K562 (cell line): ENCODE data around the gene S100P. TPM values are rescaled to one million over a fixed set of nuclear protein-coding genes. Genes with fewer than 3 reads are reported as not detected.

ENCODE experiments used
- ATAC-seq: fragments of 200-7000 bp; cut with Tn5 transposase; 3 replicates; pipeline ENCODE4 v1.9.1; 2020; ENCODE audit warnings: moderate library complexity
- BruUV-seq: library from RNA; stranded (reverse); fragments of 400-500 nt; replicated peaks from 2 replicates; lab custom pipeline; 2021; lab: Mats Ljungman, UMichigan
- CTCF ChIA-PET: fragments of 300-600 bp; formaldehyde crosslinking; extraction: SDS; loops from one replicate; lab custom pipeline; 2021; ENCODE audit warnings: low intra/inter-chr PET ratio; lab: Yijun Ruan, JAX
- POLR2A ChIA-PET: fragments of 300-600, 350-650 bp; sonication (Branson Sonifier 250); formaldehyde crosslinking; extraction: SDS; loops from one replicate; lab custom pipeline; 2021; ENCODE audit warnings: antibody characterized with exemption, inconsistent platforms; lab: Yijun Ruan, JAX
- DNase-seq, 4 experiments: peaks; one replicate each; pipeline versions ENCODE4 v3.0.0 to v3.0.0-alpha.2; 2011 to 2018; ENCODE audit warnings: low spot score in 3 of 4, mixed read lengths in 3 of 4; ENCODE audit errors: extremely low read depth in 1 of 4
- FAIRE-seq: peaks from 2 replicates; lab custom pipeline; 2011; peaks lifted over from hg19 to GRCh38; lab: Jason Lieb, UNC
- H2AFZ ChIP-seq: 2 replicates; pipeline ENCODE4 v1.6.0; 2011; ENCODE audit warnings: low read depth, low read length, control low read depth, inconsistent platforms
- H3K27ac ChIP-seq: fragments of 200-600 bp; 3 replicates; pipeline ENCODE4 v1.8.0; 2011; ENCODE audit warnings: low read depth, mild to moderate bottlenecking, control low read depth, inconsistent platforms, low read length, moderate library complexity, mixed read lengths; ENCODE audit errors: extremely low read depth
- H3K27me3 ChIP-seq, 2 experiments: fragments of 300-600 bp in 1 of 2; 2 replicates in 1 of 2; 3 replicates in 1 of 2; pipeline versions ENCODE4 v1.6.0 to v1.8.0; 2011; ENCODE audit warnings: inconsistent platforms in 2 of 2, low read length in 2 of 2, mild to moderate bottlenecking in 1 of 2, mixed read lengths in 1 of 2, moderate library complexity in 1 of 2; ENCODE audit not compliant: control insufficient read depth in 2 of 2, insufficient read depth in 2 of 2
- H3K36me3 ChIP-seq: fragments of 300-600 bp; 3 replicates; pipeline ENCODE4 v1.8.0; 2011; ENCODE audit warnings: mild to moderate bottlenecking, low read length, inconsistent platforms; ENCODE audit not compliant: control insufficient read depth, insufficient read depth
- H3K4me1 ChIP-seq, 2 experiments: fragments of 200-600 bp in 1 of 2; replicated peaks in 1 of 2; 2 replicates in 1 of 2; 3 replicates in 1 of 2; pipeline versions ENCODE4 v1.5.1 to v1.8.0; 2011; ENCODE audit warnings: inconsistent platforms in 2 of 2, low read length in 2 of 2, mild to moderate bottlenecking in 1 of 2, mixed read lengths in 1 of 2, moderate library complexity in 1 of 2; ENCODE audit not compliant: control insufficient read depth in 2 of 2, insufficient read depth in 2 of 2
- H3K4me2 ChIP-seq: 2 replicates; pipeline ENCODE4 v1.6.1; 2011; ENCODE audit warnings: low read length, control low read depth, inconsistent platforms, mixed read lengths; ENCODE audit not compliant: insufficient read depth
- H3K4me3 ChIP-seq: fragments of 200-600 bp; sonication (generic), shearing (Covaris generic); 2 replicates; pipeline ENCODE4 v1.5.1; 2016; ENCODE audit warnings: control low read depth, inconsistent platforms
- H3K79me2 ChIP-seq: fragments of 200-600 bp; 3 replicates; pipeline ENCODE4 v1.8.0; 2011; ENCODE audit warnings: low read length, inconsistent platforms; ENCODE audit not compliant: control insufficient read depth, insufficient read depth
- H3K9ac ChIP-seq, 2 experiments: 2 replicates each; pipeline versions ENCODE4 v1.6.0 to v1.6.1; 2011; ENCODE audit warnings: low read depth in 2 of 2, low read length in 2 of 2, control low read depth in 1 of 2, inconsistent platforms in 1 of 2, mild to moderate bottlenecking in 1 of 2, mixed read lengths in 1 of 2; ENCODE audit not compliant: insufficient read depth in 1 of 2
- H3K9me1 ChIP-seq: one replicate; pipeline ENCODE4 v1.6.0; 2011; ENCODE audit warnings: inconsistent platforms, mild to moderate bottlenecking, low read length, moderate library complexity; ENCODE audit not compliant: control insufficient read depth, insufficient read depth
- H3K9me3 ChIP-seq: replicated peaks from 2 replicates; pipeline ENCODE4 v1.5.1; 2011; ENCODE audit warnings: low read depth, low read length, inconsistent platforms; ENCODE audit not compliant: control insufficient read depth, insufficient read depth
- H4K20me1 ChIP-seq: replicated peaks from 2 replicates; pipeline ENCODE4 v1.6.1; 2011; ENCODE audit warnings: low read length, inconsistent platforms, mixed read lengths; ENCODE audit not compliant: control insufficient read depth, insufficient read depth
- ESRRA ChIP-seq: fragments of 450-650 bp; IDR thresholded peaks from 2 replicates; pipeline ENCODE4 v1.6.1; 2014; ENCODE audit warnings: low read depth, mild to moderate bottlenecking, moderate library complexity, borderline replicate concordance
- MTA3 ChIP-seq: fragments of 450-650 bp; formaldehyde crosslinking; IDR thresholded peaks from 2 replicates; pipeline ENCODE4 v1.6.1; 2017; ENCODE audit warnings: mild to moderate bottlenecking, borderline replicate concordance
- PKNOX1 ChIP-seq: fragments of 450-650 bp; IDR thresholded peaks from 2 replicates; pipeline ENCODE4 v1.6.1; 2016
- USF1 ChIP-seq: sonication (generic); formaldehyde crosslinking; IDR thresholded peaks from 2 replicates; pipeline ENCODE4 v1.9.0; 2022; ENCODE audit warnings: mild to moderate bottlenecking, missing genetic modification reagents
- WGBS: fragments of 100-300 bp; shearing (Covaris generic); methylation state at CpG from one replicate; pipeline ENCODE4 v1.1.6; 2016; ENCODE audit warnings: low coverage, mixed read lengths; ENCODE audit not compliant: insufficient coverage; ENCODE audit errors: missing lambda C conversion rate; 5-methylcytosine and 5-hydroxymethylcytosine counted together
- in situ Hi-C: fragments of 300-500 bp; cut with MboI; formaldehyde crosslinking; loops from 4 replicates; pipeline ENCODE4 v1.15.0; 2018; ENCODE audit warnings: inconsistent platforms, mixed read lengths
- intact Hi-C: fragments of 100-400 bp; cut with micrococcal nuclease; formaldehyde crosslinking; loops from 2 replicates; pipeline ENCODE4 v1.14.2; 2022
- polyA plus RNA-seq, 8 experiments: library from polyadenylated mRNA; depleted of rRNA in 4 of 8; stranded (reverse) in 5 of 8; unstranded in 3 of 8; fragments of >200 nt; fragmentation: Nextera tagmentation in 2 of 8; fragmentation: Illumina TruSeq in 1 of 8; extraction: Ambion mirVana in 2 of 8; extraction: Trizol in 1 of 8; gene quantifications; 2 replicates each; pipeline versions ENCODE4 v1.2.1 to v1.2.3, GENCODE V29; 2011 to 2014; ENCODE audit warnings: inconsistent platforms in 1 of 8, missing spikeins in 1 of 8
- total RNA-seq, 7 experiments: library from RNA; depleted of rRNA in 6 of 7; stranded (reverse); fragments of >200 nt in 6 of 7; fragmentation: Illumina TruSeq in 2 of 7; extraction: Trizol in 2 of 7; gene quantifications; 2 replicates each; pipeline versions ENCODE4 v1.2.1 to v1.2.3, GENCODE V29; 2011 to 2021; ENCODE audit warnings: low replicate concordance in 1 of 7
- TF ChIP-seq, protein P1 (sequence below): IDR thresholded peaks from 3 replicates; pipeline ENCODE4 v1.6.1; 2011; ENCODE audit warnings: borderline replicate concordance, mild to moderate bottlenecking, moderate library complexity; ENCODE audit not compliant: insufficient read length; ENCODE audit errors: extremely low read depth

The S100P gene
- total and polyA plus RNA-seq, 9 of the 15 experiments (the other 6 are each of a cell fraction or from before 2014, with no cell fraction given), result 4.1 to 23.8 (median 7.5) TPM

DNA sequence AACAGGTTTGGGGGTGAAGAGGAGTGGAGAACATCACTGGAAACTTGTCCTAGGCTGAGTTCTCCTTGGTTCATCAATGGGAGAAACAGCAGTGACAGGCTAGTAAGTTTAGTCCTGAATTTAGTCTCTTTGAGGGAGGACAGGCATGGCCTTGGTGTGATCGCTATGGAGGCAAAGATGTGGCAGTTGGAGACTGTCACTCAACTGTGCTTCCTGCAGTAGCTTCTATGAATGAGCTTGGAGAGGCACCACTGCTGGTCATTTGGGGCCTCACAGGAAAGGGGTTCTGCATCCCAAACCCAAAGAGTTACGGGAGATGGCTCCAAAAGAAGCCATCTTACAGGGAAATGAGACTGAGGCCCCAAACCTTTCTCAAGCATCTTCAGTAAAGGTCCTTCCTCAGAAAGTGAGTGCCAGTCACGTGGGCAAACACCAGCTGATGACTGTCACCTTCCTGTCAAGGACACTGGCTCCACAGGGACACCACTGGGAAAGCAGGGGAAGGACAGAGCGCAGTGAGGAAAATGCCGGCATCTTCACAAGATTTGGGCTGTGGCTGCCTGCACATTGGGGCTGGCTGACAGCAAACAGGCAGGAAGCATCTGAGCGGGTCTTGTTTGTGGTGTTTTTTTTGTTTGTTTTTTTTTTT lies 46.0 kb upstream of the S100P start:
- intact Hi-C loops, result no loop called here
- TF ChIP-seq ESRRA, result peak; percentile 71
- peak; percentile 75 for TF ChIP-seq USF1
- TF ChIP-seq MTA3, result no peak
- TF ChIP-seq, protein P1, sequence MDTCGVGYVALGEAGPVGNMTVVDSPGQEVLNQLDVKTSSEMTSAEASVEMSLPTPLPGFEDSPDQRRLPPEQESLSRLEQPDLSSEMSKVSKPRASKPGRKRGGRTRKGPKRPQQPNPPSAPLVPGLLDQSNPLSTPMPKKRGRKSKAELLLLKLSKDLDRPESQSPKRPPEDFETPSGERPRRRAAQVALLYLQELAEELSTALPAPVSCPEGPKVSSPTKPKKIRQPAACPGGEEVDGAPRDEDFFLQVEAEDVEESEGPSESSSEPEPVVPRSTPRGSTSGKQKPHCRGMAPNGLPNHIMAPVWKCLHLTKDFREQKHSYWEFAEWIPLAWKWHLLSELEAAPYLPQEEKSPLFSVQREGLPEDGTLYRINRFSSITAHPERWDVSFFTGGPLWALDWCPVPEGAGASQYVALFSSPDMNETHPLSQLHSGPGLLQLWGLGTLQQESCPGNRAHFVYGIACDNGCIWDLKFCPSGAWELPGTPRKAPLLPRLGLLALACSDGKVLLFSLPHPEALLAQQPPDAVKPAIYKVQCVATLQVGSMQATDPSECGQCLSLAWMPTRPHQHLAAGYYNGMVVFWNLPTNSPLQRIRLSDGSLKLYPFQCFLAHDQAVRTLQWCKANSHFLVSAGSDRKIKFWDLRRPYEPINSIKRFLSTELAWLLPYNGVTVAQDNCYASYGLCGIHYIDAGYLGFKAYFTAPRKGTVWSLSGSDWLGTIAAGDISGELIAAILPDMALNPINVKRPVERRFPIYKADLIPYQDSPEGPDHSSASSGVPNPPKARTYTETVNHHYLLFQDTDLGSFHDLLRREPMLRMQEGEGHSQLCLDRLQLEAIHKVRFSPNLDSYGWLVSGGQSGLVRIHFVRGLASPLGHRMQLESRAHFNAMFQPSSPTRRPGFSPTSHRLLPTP, result no peak
- TF ChIP-seq PKNOX1, result peak; percentile 56; the same call in 1 of the 2 replicates

More for the DNA sequence above, 46.0 kb upstream of the S100P start:
- CTCF ChIA-PET, result no interaction called here
- H4K20me1 ChIP-seq, result peaks cover 5% of the 10 kb centered on the region; the same call in 1 of the 2 replicates
- no peaks in the 10 kb centered on the region for H3K9me3 ChIP-seq
- WGBS, result 46% methylated on average over 6 of the region's 6 CpGs
- in situ Hi-C loops, result no loop called here
- no peak overlapping the region for H3K4me3 ChIP-seq
- FAIRE-seq (no peak), ATAC-seq (no peak; the same call in 2 of the 3 replicates), DNase-seq (no peak)
- peak overlapping the region; percentile 35; the same call in 1 of the 2 replicates for H2AFZ ChIP-seq
- POLR2A ChIA-PET, result interaction anchor here (1.0 kb wide), 1 partner anchor 14 kb away, joined by 3 read pairs; no protein-coding TSS in a partner anchor
- no peaks in the 10 kb centered on the region for H3K27me3 ChIP-seq
- H3K79me2 ChIP-seq, result peaks cover 11% of the 10 kb centered on the region
- H3K36me3 ChIP-seq, result peaks cover 11% of the 10 kb centered on the region
- BruUV-seq, result no TSS peak
- H3K4me1 ChIP-seq, result peaks cover 4% of the 10 kb centered on the region in 2 experiments; a peak in 2 of 5 replicates
- H3K9me1 ChIP-seq, result no peaks in the 10 kb centered on the region
- H3K4me2 ChIP-seq, result no peak overlapping the region
- no peak overlapping the region for H3K9ac ChIP-seq
- H3K27ac ChIP-seq, result no peak overlapping the region
